Uterine smooth muscle cell (primary cell): ENCODE measurements around the gene VTA1. TPM values are rescaled to one million over a fixed set of nuclear protein-coding genes. Genes with fewer than 3 reads are reported as not detected.

Experiments
- total RNA-seq: library from RNA; depleted of rRNA; stranded (reverse); fragments of >200 nt; gene quantifications from 2 replicates; pipeline ENCODE4 v1.2.3, GENCODE V29; 2014

VTA1 gene, protein sequence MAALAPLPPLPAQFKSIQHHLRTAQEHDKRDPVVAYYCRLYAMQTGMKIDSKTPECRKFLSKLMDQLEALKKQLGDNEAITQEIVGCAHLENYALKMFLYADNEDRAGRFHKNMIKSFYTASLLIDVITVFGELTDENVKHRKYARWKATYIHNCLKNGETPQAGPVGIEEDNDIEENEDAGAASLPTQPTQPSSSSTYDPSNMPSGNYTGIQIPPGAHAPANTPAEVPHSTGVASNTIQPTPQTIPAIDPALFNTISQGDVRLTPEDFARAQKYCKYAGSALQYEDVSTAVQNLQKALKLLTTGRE
- total RNA-seq = 31.9 and 53.3 TPM in 2 replicates

DNA sequence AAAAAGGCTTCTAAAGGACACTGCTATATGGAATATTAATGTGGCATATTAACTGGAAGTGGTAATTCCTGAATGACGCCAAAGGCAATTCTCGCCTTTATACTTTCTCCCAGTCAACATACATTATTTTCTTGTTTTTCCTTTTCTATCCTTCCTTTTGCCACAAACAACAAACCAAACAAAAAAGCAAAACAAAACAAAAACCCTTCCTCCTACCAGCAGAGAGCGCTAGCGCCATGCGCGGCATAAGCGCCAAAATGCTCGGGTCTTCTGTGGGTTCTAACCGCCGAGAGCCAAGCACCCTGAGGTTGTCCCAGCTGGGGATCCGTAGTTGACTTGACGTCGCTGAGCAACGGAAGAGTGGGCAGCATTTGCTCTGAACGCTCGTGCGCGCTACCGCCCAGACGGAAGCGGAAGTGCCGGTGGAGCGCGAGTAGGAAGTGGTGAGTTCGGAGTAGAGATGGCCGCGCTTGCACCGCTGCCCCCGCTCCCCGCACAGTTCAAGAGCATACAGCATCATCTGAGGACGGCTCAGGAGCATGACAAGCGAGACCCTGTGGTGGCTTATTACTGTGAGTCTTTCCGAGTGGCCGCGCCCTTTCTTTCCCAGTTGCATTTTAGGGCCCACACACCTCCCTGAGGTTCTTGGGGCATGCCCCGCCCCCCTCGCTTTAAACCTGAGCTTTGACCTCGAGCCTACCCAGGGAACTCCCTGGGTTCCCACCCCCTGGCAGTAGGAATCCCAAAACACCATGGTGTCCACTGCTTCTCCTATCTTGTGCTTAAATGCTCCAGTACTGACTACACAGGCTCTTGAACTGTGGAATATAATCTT, at the start of gene VTA1, which contains the start of gene NMBR:
VTA1 (plus strand) TSS at position 436 of the 835 bp plus-strand sequence; CDS start at position 461, 25 bp downstream.
NMBR (minus strand) TSS at position 295 of the 835 bp plus-strand sequence. CDS start 58,464 bp downstream, outside the sequence.

DNA sequence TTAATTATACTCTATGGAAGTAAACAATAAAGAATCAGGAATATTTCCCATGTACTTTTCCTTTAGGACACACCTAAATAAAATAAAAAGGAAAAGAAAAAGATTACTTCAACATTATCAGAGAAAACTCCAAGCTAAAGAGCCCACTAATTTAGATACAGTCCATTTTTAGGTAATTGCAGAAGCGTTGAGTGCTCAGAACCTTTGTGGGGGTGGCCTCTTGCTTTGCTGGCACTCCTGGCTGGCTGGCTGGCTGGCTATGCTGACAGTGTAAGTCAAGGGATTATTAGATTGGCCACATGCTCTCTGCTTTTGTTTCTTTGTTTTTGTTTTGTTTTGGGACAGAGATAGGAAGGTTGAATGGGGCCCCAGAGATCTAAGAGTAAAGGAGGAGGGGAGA, 14.4 kb upstream of the VTA1 start, which contains the start of gene GJE1:
GJE1 (plus strand) TSS at position 301 of the 400 bp plus-strand sequence. CDS start 234 bp downstream, outside the sequence.

Other genes starting within 250 kb of the VTA1 start
- not detected in 2 replicates for gene GJE1, start 14.3 kb upstream of the VTA1 start, total RNA-seq
- gene NMBR, start 141 bp upstream of the VTA1 start, total RNA-seq = 0.11 and 0.12 TPM in 2 replicates
- 1.5 and 6.6 TPM in 2 replicates for gene ADGRG6, start 154.7 kb downstream of the VTA1 start, total RNA-seq